GM12864 (cell line): ENCODE results near the gene MYO16.
"Not testable (repeated sequence)": the region's sequence is repeated elsewhere in the genome, so short reads cannot be mapped to it uniquely, and the experiment has no call there.

Experiments used
- DNase-seq: peaks from one replicate; pipeline ENCODE4 v3.0.0-alpha.2; 2011; ENCODE audit warnings: low read depth
- H3K4me3 ChIP-seq: 2 replicates; pipeline ENCODE4 v1.5.1; 2011; ENCODE audit warnings: mild to moderate bottlenecking, low read depth, low read length, control low read depth
- TF ChIP-seq, protein P1 (sequence below): IDR thresholded peaks from 2 replicates; pipeline ENCODE4 v1.5.1; 2011; ENCODE audit warnings: low read depth, mild to moderate bottlenecking, moderate library complexity, low read length, control low read depth, inconsistent platforms; ENCODE audit errors: missing control alignments

Gene MYO16

DNA sequence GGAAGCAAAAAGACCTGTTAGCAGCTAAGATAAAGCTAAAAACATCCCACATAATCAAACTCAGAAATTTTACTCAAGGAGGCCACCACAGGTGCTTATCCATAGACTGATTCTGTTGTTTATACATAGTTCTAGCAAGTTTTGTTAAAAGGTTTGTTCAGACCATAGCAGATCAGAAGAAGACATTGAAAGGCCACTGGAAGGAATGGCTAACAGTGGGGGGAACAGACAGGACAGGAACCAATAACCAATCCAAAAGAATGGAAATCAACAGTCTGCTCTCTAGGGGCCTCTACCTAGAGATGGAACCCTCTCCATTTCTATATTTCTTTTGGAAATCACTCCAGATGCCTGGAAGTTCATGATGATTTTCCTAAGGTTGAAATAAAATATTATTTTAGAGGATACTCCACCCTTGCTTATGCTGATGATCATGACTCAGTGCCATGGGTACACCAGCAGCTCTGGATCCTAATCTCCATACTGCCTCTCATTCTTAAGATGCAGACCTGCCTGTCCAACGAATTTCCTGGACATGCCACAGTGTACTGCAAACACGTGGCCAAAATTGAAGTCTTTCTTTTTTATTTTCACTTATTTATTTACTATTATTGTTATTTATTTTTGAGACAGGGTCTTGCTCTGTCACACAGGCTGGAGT is 260.0 kb downstream of the MYO16 start:
- H3K4me3 ChIP-seq = no peak overlapping the region
- TF ChIP-seq, protein P1, sequence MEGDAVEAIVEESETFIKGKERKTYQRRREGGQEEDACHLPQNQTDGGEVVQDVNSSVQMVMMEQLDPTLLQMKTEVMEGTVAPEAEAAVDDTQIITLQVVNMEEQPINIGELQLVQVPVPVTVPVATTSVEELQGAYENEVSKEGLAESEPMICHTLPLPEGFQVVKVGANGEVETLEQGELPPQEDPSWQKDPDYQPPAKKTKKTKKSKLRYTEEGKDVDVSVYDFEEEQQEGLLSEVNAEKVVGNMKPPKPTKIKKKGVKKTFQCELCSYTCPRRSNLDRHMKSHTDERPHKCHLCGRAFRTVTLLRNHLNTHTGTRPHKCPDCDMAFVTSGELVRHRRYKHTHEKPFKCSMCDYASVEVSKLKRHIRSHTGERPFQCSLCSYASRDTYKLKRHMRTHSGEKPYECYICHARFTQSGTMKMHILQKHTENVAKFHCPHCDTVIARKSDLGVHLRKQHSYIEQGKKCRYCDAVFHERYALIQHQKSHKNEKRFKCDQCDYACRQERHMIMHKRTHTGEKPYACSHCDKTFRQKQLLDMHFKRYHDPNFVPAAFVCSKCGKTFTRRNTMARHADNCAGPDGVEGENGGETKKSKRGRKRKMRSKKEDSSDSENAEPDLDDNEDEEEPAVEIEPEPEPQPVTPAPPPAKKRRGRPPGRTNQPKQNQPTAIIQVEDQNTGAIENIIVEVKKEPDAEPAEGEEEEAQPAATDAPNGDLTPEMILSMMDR = no peak
- DNase-seq = no peak

DNA sequence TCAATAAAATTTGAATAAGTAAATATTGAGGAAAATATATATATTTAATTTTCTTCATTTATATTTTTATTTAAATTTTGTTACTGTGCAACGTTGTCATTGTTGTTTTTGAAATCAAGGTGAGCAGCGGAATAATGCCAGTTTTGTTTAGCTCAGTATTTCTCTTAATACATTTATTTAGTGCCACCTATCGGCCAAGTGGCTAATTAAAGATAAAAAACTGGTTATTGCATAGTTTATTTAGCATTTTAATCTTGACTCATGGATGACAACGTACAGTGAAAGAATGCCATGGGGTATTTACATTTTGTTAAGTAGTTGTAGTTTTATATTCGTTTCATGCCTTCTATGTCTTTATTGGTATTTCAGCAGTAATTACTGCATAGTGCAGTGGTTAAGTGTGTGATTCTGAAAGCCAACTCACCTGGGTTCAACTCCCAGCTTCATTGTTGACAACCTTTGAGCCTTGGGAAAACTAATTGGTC is 265.9 kb downstream of the MYO16 start:
- H3K4me3 ChIP-seq = no peak overlapping the region
- TF ChIP-seq, protein P1 = peak; percentile 29
- DNase-seq = no peak

DNA sequence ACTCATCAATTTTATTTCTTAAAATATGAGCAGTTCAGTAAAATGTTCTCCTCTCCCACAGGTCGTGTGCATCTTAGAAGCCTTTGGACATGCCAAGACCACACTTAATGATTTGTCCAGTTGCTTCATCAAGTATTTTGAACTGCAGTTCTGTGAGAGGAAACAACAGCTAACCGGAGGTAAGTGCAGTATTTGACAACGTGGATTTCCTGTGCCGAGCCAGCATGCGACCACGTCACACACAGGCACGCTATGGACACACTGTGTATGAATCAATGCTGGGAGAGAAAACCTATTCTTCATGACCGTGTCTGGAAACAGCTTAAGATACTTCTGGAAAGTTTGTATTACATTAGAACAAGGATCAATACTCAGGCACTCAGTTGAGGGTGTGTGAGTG is 268.5 kb downstream of the MYO16 start:
- DNase-seq = no peak
- no peak overlapping the region for H3K4me3 ChIP-seq

DNA sequence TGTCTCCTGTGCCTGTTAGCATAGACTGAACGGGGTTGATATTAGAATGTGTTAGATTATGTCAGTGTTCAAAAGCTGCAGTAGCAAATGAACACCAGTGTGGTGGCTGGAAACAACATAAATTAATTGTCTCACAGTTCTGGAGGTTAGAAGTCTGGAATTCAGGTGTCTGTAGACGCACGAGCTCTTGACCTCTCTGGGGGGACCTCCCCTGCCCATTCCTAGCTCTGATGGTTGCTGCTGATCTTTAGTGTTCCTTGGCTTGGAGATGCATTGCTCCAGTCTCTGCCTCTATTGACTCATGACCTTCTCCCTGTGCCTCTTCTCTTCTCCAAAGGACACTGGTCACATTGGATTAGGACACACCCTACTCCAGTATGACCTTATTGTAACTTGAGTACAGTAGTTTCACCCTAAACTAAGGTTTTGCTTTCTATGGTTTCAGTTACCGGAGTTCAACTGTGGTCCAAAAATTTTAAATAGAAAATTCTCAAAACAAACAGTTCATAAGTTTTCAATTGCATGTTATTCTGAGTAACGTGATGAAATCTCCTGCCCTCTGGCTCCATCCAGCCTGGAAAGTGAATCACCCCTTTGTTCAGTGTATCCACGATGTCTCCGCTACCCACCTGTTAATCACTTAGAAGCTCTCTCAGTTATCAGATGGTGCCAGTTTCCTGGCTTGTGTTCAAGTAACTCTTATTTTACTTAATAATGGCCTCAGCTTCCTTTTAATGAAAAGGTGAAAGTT is 273.2 kb downstream of the MYO16 start:
- H3K4me3 ChIP-seq = no peak overlapping the region
- TF ChIP-seq, protein P1 = no peak
- DNase-seq = no peak

More for the DNA sequence above, 268.5 kb downstream of the MYO16 start:
- TF ChIP-seq, protein P1 = no peak

DNA sequence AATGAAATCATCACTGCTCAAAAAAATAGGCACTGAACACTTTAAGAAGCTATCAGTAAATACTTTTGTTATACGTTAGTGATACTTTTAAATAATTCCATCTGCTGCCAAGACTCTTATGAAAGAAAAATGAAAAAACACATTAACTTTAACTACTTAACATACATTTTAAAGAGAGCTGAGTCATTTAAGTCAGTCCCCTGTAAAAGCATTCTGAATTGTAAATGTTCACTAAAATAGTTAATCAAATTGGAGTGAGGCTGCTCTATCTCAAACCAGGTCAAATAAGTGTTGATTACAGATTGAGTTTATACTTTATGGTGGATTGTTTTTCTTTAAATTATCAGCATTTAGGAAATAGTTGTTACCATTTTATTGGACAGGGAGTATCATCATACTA is 274.2 kb downstream of the MYO16 start:
- TF ChIP-seq, protein P1 = no peak
- DNase-seq = no peak
- H3K4me3 ChIP-seq = no peak overlapping the region

DNA sequence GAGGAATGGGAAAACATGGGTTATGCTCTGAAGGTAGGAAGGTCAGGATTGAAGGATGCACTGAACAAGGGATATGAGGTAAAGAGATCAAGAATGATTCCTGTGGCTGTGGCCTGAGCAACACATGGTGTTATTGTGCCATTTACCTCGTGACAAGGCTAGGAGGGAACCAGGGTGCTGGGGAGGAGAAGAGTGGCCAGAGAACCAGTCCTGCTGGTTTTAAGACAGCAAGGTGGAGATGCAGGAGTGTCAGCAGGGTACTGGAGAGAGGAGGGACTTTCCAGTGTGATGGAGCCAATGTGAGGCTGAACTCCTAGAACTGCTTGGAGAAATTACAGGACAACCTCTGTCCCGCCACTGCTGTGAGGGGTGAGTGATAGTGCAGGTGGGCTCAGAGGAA is 282.4 kb downstream of the MYO16 start:
- no peak overlapping the region for H3K4me3 ChIP-seq
- TF ChIP-seq, protein P1 = no peak
- DNase-seq = no peak

DNA sequence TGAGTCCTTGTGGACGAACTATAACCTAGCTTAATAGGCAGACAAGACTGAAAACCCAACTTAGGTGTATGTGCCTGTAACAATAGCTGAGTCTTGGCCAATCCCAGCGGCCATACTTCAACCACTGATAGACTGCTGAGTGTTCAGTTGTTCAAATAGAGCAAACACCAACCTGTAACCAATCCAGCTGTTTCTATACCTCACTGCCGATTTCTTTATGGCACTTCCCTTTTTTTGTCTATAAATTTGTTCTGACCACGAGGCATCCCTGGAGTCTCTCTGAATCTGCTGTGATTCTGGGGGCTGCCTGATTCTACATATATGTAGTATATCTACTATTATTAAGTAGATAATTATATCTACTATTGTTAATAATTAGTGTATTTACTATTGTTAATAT is 284.3 kb downstream of the MYO16 start:
- DNase-seq = not testable (repeated sequence)

More for the DNA sequence above, 284.3 kb downstream of the MYO16 start:
- H3K4me3 ChIP-seq = not testable (repeated sequence)
